H9 (cell line): ENCODE data around the gene DDRGK1. TPM values are rescaled to one million over a fixed set of nuclear protein-coding genes. Genes with fewer than 3 reads are reported as not detected.

Source experiments
- DNase-seq: peaks from one replicate; pipeline ENCODE4 v3.0.0-alpha.2; 2017
- H2AFZ ChIP-seq: one replicate; pipeline ENCODE4 v1.6.1; 2013; ENCODE audit warnings: mild to moderate bottlenecking, low read length, control low read depth, moderate library complexity
- H2AK5ac ChIP-seq: 2 replicates; pipeline ENCODE4 v1.6.1; 2013; ENCODE audit warnings: low read length, control low read depth, mixed read lengths; ENCODE audit not compliant: insufficient read length
- H2BK120ac ChIP-seq: one replicate; pipeline ENCODE4 v1.6.1; 2013; ENCODE audit warnings: low read depth, mild to moderate bottlenecking, low read length, control low read depth, inconsistent platforms; ENCODE audit not compliant: poor library complexity, severe bottlenecking
- H2BK12ac ChIP-seq: 2 replicates; pipeline ENCODE4 v1.6.1; 2013; ENCODE audit warnings: low read length, control low read depth, mixed read lengths, low read depth; ENCODE audit not compliant: insufficient read length
- H2BK15ac ChIP-seq: 2 replicates; pipeline ENCODE4 v1.6.1; 2013; ENCODE audit warnings: low read depth, low read length, control low read depth
- H2BK20ac ChIP-seq: one replicate; pipeline ENCODE4 v1.6.1; 2013; ENCODE audit warnings: low read depth, mild to moderate bottlenecking, low read length, control low read depth, inconsistent platforms; ENCODE audit not compliant: poor library complexity, severe bottlenecking
- H2BK5ac ChIP-seq: 2 replicates; pipeline ENCODE4 v1.6.1; 2013; ENCODE audit warnings: low read length, control low read depth, mixed read lengths; ENCODE audit not compliant: insufficient read length
- H3K14ac ChIP-seq: 2 replicates; pipeline ENCODE4 v1.6.1; 2013; ENCODE audit warnings: low read length, control low read depth; ENCODE audit not compliant: insufficient read depth
- H3K18ac ChIP-seq: 2 replicates; pipeline ENCODE4 v1.6.1; 2013; ENCODE audit warnings: low read depth, mild to moderate bottlenecking, mixed read lengths, low read length, control low read depth; ENCODE audit not compliant: insufficient read length
- H3K23ac ChIP-seq: 2 replicates; pipeline ENCODE4 v1.6.1; 2013; ENCODE audit warnings: low read length, control low read depth, mixed read lengths, low read depth; ENCODE audit not compliant: insufficient read length
- H3K23me2 ChIP-seq: 2 replicates; pipeline ENCODE4 v1.6.1; 2013; ENCODE audit warnings: low read depth, mild to moderate bottlenecking, mixed read lengths, low read length, control low read depth; ENCODE audit not compliant: insufficient read length, poor library complexity, severe bottlenecking
- H3K27ac ChIP-seq: 2 replicates; pipeline ENCODE4 v1.5.1; 2013; ENCODE audit warnings: low read length, control low read depth, mixed read lengths, low read depth; ENCODE audit not compliant: insufficient read length
- H3K27me3 ChIP-seq: 2 replicates; pipeline ENCODE4 v1.6.1; 2013; ENCODE audit warnings: low read length, control low read depth, inconsistent platforms; ENCODE audit not compliant: insufficient read depth
- H3K4ac ChIP-seq: 2 replicates; pipeline ENCODE4 v1.6.1; 2013; ENCODE audit warnings: low read depth, mild to moderate bottlenecking, control low read depth, inconsistent platforms, low read length, moderate library complexity
- H3K4me1 ChIP-seq: 2 replicates; pipeline ENCODE4 v1.6.1; 2013; ENCODE audit warnings: low read length, control low read depth, inconsistent platforms; ENCODE audit not compliant: insufficient read depth
- H3K4me2 ChIP-seq: 2 replicates; pipeline ENCODE4 v1.6.1; 2013; ENCODE audit warnings: low read length, control low read depth, mixed read lengths; ENCODE audit not compliant: insufficient read length, insufficient read depth
- H3K56ac ChIP-seq: 2 replicates; pipeline ENCODE4 v1.6.1; 2013; ENCODE audit warnings: low read depth, mild to moderate bottlenecking, mixed read lengths, low read length, control low read depth; ENCODE audit not compliant: insufficient read length
- H3K79me1 ChIP-seq: 2 replicates; pipeline ENCODE4 v1.6.1; 2013; ENCODE audit warnings: low read depth, mild to moderate bottlenecking, moderate library complexity, low read length, control low read depth, inconsistent platforms; ENCODE audit not compliant: insufficient read depth, poor library complexity, severe bottlenecking
- H3K79me2 ChIP-seq: 2 replicates; pipeline ENCODE4 v1.6.1; 2013; ENCODE audit warnings: low read length, control low read depth, inconsistent platforms; ENCODE audit not compliant: insufficient read depth
- H3K9ac ChIP-seq: 2 replicates; pipeline ENCODE4 v1.6.1; 2013; ENCODE audit warnings: low read length, control low read depth, mixed read lengths; ENCODE audit not compliant: insufficient read length; ENCODE audit errors: extremely low read depth
- H3K9me3 ChIP-seq: one replicate; pipeline ENCODE4 v1.6.1; 2013; ENCODE audit warnings: low read depth, low read length, inconsistent platforms; ENCODE audit not compliant: control insufficient read depth
- H3T11ph ChIP-seq: one replicate; pipeline ENCODE4 v1.6.1; 2013; ENCODE audit warnings: mild to moderate bottlenecking, low read length, control low read depth, inconsistent platforms
- H4K20me1 ChIP-seq: one replicate; pipeline ENCODE4 v1.6.1; 2013; ENCODE audit not compliant: control insufficient read depth, insufficient read length, insufficient read depth
- H4K5ac ChIP-seq: 2 replicates; pipeline ENCODE4 v1.6.1; 2013; ENCODE audit warnings: low read depth, mild to moderate bottlenecking, mixed read lengths, low read length, control low read depth; ENCODE audit not compliant: insufficient read length
- H4K8ac ChIP-seq: replicated peaks from 2 replicates; pipeline ENCODE4 v1.6.1; 2013; ENCODE audit warnings: low read length, control low read depth, mixed read lengths, low read depth; ENCODE audit not compliant: insufficient read length
- H4K91ac ChIP-seq: 2 replicates; pipeline ENCODE4 v1.6.1; 2013; ENCODE audit warnings: low read depth, mild to moderate bottlenecking, moderate library complexity, mixed read lengths, low read length, control low read depth; ENCODE audit not compliant: insufficient read length
- H3K27ac Mint-ChIP-seq, 3 experiments: 2 replicates in 2 of 3; 3 replicates in 1 of 3; pipeline ENCODE4 v1.8.0; 2020 to 2021; ENCODE audit warnings: mixed read lengths in 3 of 3, mild to moderate bottlenecking in 1 of 3, moderate library complexity in 1 of 3
- H3K27me3 Mint-ChIP-seq: 2 replicates; pipeline ENCODE4 v1.8.0; 2021; ENCODE audit warnings: low read depth, mild to moderate bottlenecking, moderate library complexity, mixed read lengths
- H3K36me3 Mint-ChIP-seq, 3 experiments: 2 replicates in 2 of 3; 3 replicates in 1 of 3; pipeline ENCODE4 v1.8.0; 2020 to 2021; ENCODE audit warnings: low read depth in 3 of 3, mixed read lengths in 3 of 3; ENCODE audit not compliant: insufficient read depth in 1 of 3
- H3K4me1 Mint-ChIP-seq, 2 experiments: 2 replicates each; pipeline ENCODE4 v1.8.0; 2020; ENCODE audit warnings: mixed read lengths in 2 of 2
- H3K4me3 Mint-ChIP-seq, 2 experiments: 2 replicates in 1 of 2; 3 replicates in 1 of 2; pipeline ENCODE4 v1.8.0; 2020 to 2021; ENCODE audit warnings: mild to moderate bottlenecking in 2 of 2, mixed read lengths in 2 of 2, moderate library complexity in 1 of 2
- H3K9me3 Mint-ChIP-seq, 2 experiments: 2 replicates in 1 of 2; 3 replicates in 1 of 2; pipeline ENCODE4 v1.8.0; 2020; ENCODE audit warnings: mild to moderate bottlenecking in 2 of 2, mixed read lengths in 2 of 2, moderate library complexity in 1 of 2
- WGBS: extraction: QIAGEN DNeasy Blood & Tissue Kit; methylation state at CpG from one replicate; pipeline ENCODE4 v1.1.7; 2013; ENCODE audit warnings: missing lambda C conversion rate, low lambda C conversion rate, mixed read lengths; ENCODE audit not compliant: insufficient read length; ENCODE audit errors: extremely low coverage; 5-methylcytosine and 5-hydroxymethylcytosine counted together
- total RNA-seq: library from RNA; stranded (reverse); gene quantifications from 2 replicates; pipeline ENCODE4 v1.2.1, GENCODE V29; 2021
- TF ChIP-seq, protein P1 (sequence below): fragments of 200-600 bp; sonication (generic); conservative IDR thresholded peaks from 3 replicates; pipeline ENCODE4 v1.8.0; 2021; ENCODE audit warnings: antibody characterized with exemption, mild to moderate bottlenecking

Gene DDRGK1
- total RNA-seq, 1 experiment from 2014 or later = 58.1 TPM

DNA sequence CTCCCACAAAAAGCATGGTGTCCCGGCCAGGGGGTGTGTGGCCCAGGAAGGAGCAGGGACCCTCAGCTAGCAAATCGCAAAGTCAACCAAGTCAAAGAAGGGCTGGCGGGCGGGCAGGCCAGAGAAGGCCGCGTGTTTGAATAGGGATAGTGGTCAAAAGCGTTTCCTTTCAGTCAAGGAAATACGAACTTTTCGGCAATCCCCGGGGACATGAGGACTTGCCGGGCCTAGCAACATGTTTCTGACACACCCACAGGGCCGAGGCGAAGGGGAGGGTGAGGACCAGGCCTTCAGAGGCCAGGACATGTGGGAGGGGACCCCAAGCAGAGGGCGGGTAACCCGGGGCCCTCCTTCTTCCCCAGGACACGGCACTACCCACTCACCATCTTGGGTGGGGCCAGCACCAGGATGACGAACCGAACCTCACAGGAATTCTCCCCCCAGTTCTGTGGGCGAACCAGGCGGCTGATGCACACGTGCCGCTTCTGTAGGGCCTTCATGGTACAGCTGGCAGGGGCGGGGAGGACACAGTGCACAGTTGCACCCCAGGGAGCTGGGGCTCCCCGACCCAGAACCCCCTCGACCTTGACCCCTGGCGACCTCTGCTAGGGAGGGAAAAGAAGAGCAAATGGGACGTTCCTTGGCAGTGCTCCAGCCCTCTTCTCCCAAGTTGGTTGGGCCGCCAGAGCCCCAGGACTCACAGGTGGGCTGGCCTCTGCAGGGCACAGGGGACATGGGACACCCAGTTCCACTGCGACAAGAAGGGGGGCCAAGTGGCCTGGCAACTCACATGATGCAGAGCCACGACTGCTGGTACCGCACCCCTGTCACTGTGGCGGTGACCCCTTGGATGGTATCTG lies 28.9 kb upstream of the DDRGK1 start:
- Histone ChIP-seq H3K56ac (no peak overlapping the region), H4K8ac (no peak overlapping the region), H4K5ac (no peak overlapping the region), H3K9me3 (no peaks in the 10 kb centered on the region), H3K79me2 (no peaks in the 10 kb centered on the region), H3K23me2 (peaks cover 10% of the 10 kb centered on the region), H2BK15ac (no peak overlapping the region), H4K91ac (no peak overlapping the region), H3K27me3 (peaks cover 11% of the 10 kb centered on the region; the same call in 1 of the 2 replicates), H3K23ac (no peak overlapping the region), H3K79me1 (no peaks in the 10 kb centered on the region), H3K4ac (no peak overlapping the region), H3K9ac (no peak overlapping the region), H2AK5ac (no peak overlapping the region), H4K20me1 (no peaks in the 10 kb centered on the region), H2BK5ac (no peak overlapping the region), H2BK120ac (no peak overlapping the region), H3K27ac (no peak overlapping the region), H2BK20ac (no peak overlapping the region), H2BK12ac (no peak overlapping the region), H3K4me2 (no peak overlapping the region), H3K14ac (no peak overlapping the region), H2AFZ (no peak overlapping the region), H3K18ac (no peak overlapping the region), H3K4me1 (no peaks in the 10 kb centered on the region), H3T11ph (no peak overlapping the region)
- H3K36me3 Mint-ChIP-seq = peaks cover 0 to 31% (median 0%) of the 10 kb centered on the region in 3 experiments; a peak in 3 of 7 replicates
- TF ChIP-seq, protein P1, sequence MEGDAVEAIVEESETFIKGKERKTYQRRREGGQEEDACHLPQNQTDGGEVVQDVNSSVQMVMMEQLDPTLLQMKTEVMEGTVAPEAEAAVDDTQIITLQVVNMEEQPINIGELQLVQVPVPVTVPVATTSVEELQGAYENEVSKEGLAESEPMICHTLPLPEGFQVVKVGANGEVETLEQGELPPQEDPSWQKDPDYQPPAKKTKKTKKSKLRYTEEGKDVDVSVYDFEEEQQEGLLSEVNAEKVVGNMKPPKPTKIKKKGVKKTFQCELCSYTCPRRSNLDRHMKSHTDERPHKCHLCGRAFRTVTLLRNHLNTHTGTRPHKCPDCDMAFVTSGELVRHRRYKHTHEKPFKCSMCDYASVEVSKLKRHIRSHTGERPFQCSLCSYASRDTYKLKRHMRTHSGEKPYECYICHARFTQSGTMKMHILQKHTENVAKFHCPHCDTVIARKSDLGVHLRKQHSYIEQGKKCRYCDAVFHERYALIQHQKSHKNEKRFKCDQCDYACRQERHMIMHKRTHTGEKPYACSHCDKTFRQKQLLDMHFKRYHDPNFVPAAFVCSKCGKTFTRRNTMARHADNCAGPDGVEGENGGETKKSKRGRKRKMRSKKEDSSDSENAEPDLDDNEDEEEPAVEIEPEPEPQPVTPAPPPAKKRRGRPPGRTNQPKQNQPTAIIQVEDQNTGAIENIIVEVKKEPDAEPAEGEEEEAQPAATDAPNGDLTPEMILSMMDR = no peak
- peaks cover 29% of the 10 kb centered on the region for H3K27me3 Mint-ChIP-seq
- peaks cover 0 to 14% of the 10 kb centered on the region in 2 experiments; a peak in 2 of 4 replicates for H3K4me1 Mint-ChIP-seq
- H3K9me3 Mint-ChIP-seq = no peaks in the 10 kb centered on the region; a peak in 1 of 5 replicates
- H3K27ac Mint-ChIP-seq = no peak overlapping the region
- no CpG with 5 or more reads among the region's 32 CpGs for WGBS
- DNase-seq = no peak
- no peak overlapping the region for H3K4me3 Mint-ChIP-seq
